Iris pigment epithelial cell (primary cell): ENCODE measurements around the gene CTSW.

Experiments used
- DNase-seq: peaks from one replicate; pipeline ENCODE4 v3.0.0-alpha.2; 2011; ENCODE audit warnings: low read depth

Gene CTSW

GRCh38 chr11:65903715-65904114 is 24.1 kb downstream of the CTSW start:
- no peak for DNase-seq

DNA sequence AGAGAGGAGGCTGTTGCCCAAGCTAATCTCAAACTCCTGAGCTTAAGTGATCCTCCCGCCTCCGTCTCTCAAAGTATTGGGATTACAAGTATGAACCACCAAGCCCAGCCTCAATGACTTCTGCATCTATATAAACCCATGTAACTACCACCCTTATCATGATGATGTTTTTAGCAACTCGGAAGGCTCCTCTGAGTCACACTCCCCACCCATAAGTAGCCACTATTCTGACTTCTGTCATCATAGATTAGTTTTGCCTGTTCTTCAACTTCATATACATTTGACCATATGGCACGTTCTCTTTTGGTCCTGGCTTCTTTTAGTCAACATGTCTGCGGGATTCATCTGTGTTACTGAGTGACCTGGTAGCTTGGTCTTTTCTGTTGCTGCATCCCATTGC is 27.0 kb downstream of the CTSW start:
- peak; percentile 28 for DNase-seq

- DNase-seq, result no peak
Measured at GRCh38 chr11:65907878-65908277, 28.2 kb downstream of the CTSW start.

GRCh38 chr11:65911682-65912568 is 32.3 kb downstream of the CTSW start:
- peak; percentile 27 for DNase-seq

- DNase-seq, result peak; percentile 86
Measured at GRCh38 chr11:65912845-65913244, 33.2 kb downstream of the CTSW start.

DNA sequence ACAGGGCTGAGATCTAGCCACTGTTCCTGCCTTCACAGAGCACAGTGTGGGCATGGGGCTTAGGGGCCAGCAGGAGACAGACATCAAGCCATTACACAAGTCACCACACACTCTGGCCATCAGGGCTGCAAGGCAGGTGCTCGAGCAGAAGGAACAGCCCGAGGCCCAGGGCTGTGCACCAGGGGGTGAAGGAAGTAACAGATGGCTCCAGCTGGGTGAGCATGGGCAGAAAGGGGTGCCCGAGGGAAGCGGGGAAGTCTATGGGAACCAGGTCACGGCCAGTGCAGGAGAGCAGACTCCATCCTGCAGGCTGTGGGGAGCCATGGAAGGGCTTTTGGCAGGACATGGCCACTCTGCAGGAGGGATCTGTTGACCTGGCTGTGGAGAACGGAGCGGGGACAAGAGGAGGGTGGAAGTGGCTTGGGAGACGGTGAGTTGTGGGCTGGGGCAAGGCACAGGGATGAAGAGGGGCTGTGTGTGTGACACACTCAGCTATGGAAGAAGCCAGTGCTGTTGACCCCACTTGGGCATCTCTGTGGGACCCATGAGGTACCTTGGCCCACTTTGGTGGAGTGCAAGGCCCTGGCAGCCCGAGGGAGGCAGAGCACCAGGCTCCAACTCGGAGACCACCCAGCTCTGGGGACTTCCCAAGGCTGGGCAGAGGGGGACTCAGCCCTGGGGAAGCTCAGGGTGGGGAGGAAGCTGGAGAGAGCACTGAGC is 35.6 kb downstream of the CTSW start:
- DNase-seq, result no peak

DNA sequence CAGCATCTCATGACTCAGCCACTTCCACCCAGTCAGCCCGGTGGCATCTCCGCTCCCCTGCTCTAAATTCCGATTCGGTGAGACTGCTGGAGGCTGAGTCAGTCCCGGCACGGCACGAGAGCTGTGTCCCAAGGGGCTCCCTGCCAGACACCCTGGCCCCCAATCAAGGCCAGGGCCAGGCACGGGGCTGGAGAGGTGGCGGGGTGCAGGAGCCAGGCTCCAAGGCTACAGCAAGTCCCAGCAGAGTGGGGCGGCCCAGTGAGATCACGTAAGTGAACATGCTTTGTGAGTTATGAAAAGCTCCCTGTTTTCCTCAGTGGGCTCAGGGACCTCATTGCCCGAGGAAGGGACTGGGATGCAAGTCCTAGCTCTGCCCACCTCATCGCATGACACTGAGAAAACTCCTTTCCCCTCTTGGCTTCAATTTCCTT is 36.2 kb downstream of the CTSW start:
- peak; percentile 98 for DNase-seq

DNA sequence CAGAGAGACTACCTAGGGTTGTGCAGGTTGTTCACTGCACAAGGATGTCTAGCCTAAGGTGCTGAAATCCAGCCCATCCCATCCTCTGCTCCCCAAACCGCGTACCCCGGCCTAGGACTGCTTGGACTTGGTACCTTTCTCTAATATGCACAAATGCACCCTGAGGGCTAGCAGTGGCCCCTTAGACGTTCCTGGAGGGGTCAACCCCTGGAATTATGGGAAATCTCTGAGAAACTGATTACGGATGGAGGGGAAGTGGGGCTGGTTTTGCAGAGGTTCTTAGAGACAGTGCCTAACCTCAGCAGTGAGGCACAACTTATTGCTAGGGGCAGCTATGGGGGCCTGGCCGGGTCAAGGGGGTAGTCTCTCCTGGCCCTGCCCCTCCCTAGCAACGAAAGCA is 36.8 kb downstream of the CTSW start:
- DNase-seq, result no peak

DNA sequence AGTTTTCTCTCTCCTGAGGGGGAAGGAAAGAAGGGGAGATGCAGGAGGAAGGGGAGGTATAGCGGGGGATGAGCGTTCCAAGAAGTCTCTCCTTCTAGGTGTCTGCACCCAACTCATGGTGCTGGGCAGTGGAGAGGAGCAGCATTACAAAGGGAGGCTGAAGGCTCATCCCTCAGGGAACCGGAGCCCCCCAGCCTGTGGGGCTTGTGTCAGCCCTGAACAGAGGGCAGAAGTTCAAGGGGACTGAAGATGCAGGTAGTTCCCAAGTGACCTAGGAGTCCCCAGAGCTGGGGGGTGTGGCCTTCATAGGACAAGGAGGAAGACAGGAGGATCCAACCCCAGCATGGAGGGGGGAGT is 37.4 kb downstream of the CTSW start:
- DNase-seq, result no peak

DNA sequence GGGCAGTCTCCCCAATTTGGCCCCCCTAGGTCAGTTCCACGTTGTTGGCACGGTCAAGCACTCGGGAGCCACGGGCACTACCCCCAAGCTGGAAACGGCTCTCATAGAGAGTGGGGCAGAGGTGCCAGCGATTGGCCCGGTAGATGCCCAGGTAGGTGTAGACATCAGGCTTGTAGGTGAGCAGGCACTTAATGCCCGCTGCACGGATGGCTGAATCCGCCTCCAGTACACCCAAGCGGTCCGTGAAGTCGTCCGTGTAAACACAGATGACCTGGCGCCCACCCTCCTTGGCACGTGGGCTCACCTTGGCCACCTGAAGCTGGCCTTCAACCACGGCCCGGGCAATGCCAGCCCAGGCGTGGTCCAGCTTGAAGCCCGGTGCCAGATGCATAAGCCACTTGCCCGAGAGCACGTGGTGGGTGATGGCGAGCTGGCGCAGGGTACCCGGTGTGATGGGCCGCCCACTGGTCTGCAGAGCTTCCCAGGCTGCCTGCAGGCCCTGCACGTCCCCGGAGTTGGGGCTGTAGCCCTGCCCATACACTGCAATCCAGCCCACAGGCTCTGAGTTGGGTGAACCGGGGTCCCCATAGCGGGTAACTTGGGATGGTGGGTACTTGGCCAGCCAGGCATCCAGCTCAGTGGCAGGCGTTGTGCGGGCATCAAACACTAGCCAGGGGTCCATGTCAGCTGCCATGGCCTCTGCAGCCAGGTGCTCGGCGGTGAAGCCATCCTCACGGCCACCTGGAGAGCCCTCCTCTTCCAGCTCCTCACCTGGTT is 38.0 kb downstream of the CTSW start:
- no peak for DNase-seq

DNA sequence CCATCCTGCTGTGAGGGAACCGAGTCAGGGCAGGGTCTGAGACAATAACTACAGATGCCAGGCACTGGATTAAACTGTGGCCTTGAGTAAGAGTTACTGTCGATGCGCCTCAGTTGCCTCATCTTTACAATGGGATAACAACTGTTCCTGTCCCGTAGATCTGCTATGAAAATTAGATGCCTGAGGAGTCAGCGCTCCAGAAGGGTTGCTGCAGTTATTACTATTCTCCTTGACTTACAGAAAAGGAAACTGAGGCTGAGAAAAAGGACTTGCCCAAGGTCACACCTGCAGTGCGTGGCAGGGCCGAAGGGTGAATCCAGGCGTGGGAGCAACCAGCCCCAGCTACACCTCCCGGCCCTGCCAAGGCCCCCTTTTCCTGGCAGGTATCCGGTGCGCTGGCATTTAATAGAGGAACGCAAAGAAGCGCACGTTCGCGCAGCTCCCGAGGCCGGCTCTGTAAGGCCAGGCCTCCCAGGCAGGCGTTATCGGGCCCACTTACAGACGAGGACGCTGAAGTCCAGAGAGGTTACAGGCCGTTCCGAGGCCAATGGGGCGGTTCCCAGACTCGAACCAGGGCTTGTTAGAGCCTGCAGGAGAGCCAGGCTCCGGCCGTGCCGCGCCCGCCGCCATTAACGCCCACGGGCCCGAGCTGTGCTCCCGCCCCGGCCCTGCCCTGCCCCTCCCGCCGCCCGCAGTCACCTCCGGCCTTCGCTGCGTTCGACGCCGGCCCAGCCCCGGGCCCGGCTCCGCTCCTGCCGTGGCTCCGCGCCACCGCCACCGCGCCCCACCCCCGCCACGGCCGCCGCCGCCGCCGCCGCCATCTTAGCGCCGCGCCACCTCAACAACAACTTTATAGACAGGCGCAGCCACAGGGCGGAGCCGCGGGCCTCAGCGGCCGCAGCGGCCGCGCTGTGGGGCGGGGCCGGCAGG is 38.8 kb downstream of the CTSW start, which contains the start of gene C11orf68:
Gene C11orf68, minus strand, starts transcription at position 852 of the 930 bp plus-strand sequence. Its CDS starts 31 bp downstream, at position 821.
- peak; percentile 44 for DNase-seq

- peak; percentile 99 for DNase-seq
Measured at GRCh38 chr11:65919141-65919572, 39.5 kb downstream of the CTSW start, which contains the start of gene DRAP1. DRAP1 (plus strand) TSS chr11:65919426; CDS start chr11:65919502, 76 bp downstream.

- no peak for DNase-seq
Measured at GRCh38 chr11:65919573-65920371, 40.1 kb downstream of the CTSW start.

DNA sequence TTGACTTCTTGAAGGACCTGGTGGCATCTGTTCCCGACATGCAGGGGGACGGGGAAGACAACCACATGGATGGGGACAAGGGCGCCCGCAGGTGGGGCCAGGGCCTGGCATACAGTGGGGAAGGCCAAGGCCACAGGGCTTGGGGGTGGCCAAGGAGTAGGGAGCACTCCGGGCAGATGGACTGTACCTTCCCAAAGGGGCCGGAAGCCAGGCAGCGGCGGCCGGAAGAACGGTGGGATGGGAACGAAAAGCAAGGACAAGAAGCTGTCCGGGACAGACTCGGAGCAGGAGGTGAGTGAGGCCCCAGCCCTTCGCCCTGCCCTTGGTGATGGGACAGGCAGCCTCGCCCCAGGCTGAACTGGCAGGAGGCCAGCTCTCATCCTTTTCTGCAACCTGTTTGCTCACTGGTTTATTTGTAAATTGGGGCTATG is 40.8 kb downstream of the CTSW start:
- DNase-seq, result no peak

DNA sequence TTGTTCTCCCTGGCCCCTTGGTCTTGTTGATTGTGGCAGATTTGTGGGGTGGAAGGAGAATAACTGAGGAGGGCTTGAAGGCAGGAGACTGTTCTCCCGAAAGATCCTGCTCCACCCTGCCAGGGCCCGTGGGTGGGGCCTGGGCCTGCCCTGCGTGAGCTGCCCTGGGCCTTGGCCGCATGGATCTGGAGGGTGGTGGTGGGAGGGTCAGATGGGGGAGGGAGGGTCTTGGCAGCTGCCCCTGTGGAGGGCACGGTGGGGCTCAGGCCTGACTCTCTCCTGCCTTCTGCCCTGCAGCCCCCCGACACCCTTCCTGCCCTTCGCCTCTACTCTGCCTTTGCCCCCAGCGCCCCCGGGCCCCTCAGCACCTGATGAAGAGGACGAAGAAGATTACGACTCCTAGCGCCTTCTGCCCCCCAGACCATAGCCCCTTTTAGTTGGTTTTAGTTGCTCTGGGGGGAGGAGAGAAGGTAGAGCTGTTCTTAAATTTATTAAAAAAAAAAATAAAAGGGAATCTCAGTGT is 41.5 kb downstream of the CTSW start:
- DNase-seq, result no peak

GRCh38 chr11:65921876-65922275 is 42.2 kb downstream of the CTSW start:
- DNase-seq, result no peak

- DNase-seq, result no peak
Measured at GRCh38 chr11:65922565-65922964, 42.9 kb downstream of the CTSW start.

DNA sequence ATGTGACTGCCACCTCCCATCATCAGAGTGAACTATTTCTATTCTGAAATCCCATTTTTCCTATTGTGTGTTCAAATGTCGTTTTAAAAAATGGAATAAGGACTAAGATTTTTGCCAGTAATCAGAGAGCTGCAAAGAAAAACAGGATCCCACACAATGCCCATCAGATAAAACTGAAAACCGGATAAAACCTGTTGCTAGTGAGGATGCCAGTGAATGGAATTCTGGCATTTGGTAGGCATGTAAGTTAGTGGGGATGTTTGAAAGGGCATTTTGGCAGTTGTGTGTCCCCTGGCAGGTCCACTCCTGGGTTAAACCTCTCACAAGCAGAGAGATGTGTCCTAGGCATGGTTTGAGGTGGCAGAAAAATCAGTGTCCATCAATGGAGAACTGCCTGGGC is 45.8 kb downstream of the CTSW start:
- DNase-seq, result no peak

- DNase-seq, result peak; percentile 31
Measured at GRCh38 chr11:65927904-65928397, 48.3 kb downstream of the CTSW start.

DNA sequence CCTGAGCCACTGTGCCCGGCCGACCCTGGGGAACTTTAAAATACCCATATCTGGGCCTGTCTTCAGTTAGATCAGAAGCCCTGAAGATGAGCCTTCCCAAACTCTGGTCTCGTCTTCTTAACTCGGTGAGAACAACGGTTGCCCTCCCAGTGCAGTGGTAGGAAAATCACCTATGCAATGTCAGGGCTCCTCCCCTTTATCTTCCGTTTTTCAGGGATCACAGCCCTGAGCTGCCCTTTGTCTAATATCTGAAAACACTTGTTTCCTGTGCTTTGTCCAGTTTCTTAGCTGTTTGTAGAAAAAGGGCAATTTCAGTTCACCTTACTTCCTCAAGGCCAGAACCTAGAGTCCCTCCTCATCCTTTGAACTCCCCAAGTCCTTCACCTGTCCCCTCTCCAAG is 49.0 kb downstream of the CTSW start:
- no peak for DNase-seq
